Endodermal cell (in vitro differentiated cells): ENCODE results near the gene ACD. TPM values are rescaled to one million over a fixed set of nuclear protein-coding genes. Genes with fewer than 3 reads are reported as not detected.

Experiments
- DNase-seq: peaks from one replicate; pipeline ENCODE4 v3.0.0-alpha.2; 2017
- H3K27ac ChIP-seq: 2 replicates; pipeline ENCODE4 v1.5.1; 2013; ENCODE audit warnings: mild to moderate bottlenecking, low read depth, low read length, moderate library complexity
- H3K27me3 ChIP-seq: 2 replicates; pipeline ENCODE4 v1.6.1; 2013; ENCODE audit warnings: mild to moderate bottlenecking, low read length, moderate library complexity; ENCODE audit not compliant: insufficient read depth, control insufficient read depth, poor library complexity, severe bottlenecking
- H3K36me3 ChIP-seq: 2 replicates; pipeline ENCODE4 v1.7.0; 2013; ENCODE audit warnings: mild to moderate bottlenecking, low read length, moderate library complexity; ENCODE audit not compliant: control insufficient read depth, insufficient read depth
- H3K4me1 ChIP-seq: one replicate; pipeline ENCODE4 v1.7.0; 2013; ENCODE audit warnings: low read length; ENCODE audit not compliant: control insufficient read depth, insufficient read depth
- H3K4me3 ChIP-seq: 2 replicates; pipeline ENCODE4 v1.5.1; 2013; ENCODE audit warnings: mild to moderate bottlenecking, low read length, moderate library complexity
- H3K9ac ChIP-seq: 2 replicates; pipeline ENCODE4 v1.6.1; 2013; ENCODE audit warnings: mild to moderate bottlenecking, low read length, moderate library complexity; ENCODE audit not compliant: poor library complexity, severe bottlenecking; ENCODE audit errors: extremely low read depth
- H3K9me3 ChIP-seq: 2 replicates; pipeline ENCODE4 v1.6.1; 2013; ENCODE audit warnings: mild to moderate bottlenecking, low read length, moderate library complexity; ENCODE audit not compliant: control insufficient read depth
- H3K27ac Mint-ChIP-seq: 2 replicates; pipeline ENCODE4 v1.8.0; 2020; ENCODE audit warnings: mixed read lengths
- H3K27me3 Mint-ChIP-seq: 2 replicates; pipeline ENCODE4 v1.8.0; 2021; ENCODE audit warnings: mild to moderate bottlenecking, mixed read lengths; ENCODE audit not compliant: insufficient read depth
- H3K36me3 Mint-ChIP-seq: 2 replicates; pipeline ENCODE4 v1.8.0; 2020; ENCODE audit warnings: low read depth, mixed read lengths
- H3K4me1 Mint-ChIP-seq: 2 replicates; pipeline ENCODE4 v1.8.0; 2020; ENCODE audit warnings: mixed read lengths
- H3K4me3 Mint-ChIP-seq: 2 replicates; pipeline ENCODE4 v1.8.0; 2020; ENCODE audit warnings: mild to moderate bottlenecking, moderate library complexity, mixed read lengths
- H3K9me3 Mint-ChIP-seq: 2 replicates; pipeline ENCODE4 v1.8.0; 2020; ENCODE audit warnings: mild to moderate bottlenecking, mixed read lengths
- WGBS, 2 experiments: methylation state at CpG; one replicate each; pipeline versions ENCODE4 v1.1.5 to v1.1.7; 2013; ENCODE audit warnings: missing lambda C conversion rate in 2 of 2, mixed read lengths in 1 of 2; ENCODE audit not compliant: insufficient coverage in 1 of 2, insufficient read length in 1 of 2; 5-methylcytosine and 5-hydroxymethylcytosine counted together
- total RNA-seq, 2 donors: library from RNA; stranded (reverse); fragmentation: NEBNext Ultra II Directional in 1 of 2; extraction: Animal tissue kit (Norgen Biotek cat#: 25700) in 1 of 2; gene quantifications; 2 replicates in 1 of 2; 3 replicates in 1 of 2; pipeline ENCODE4 v1.2.1, GENCODE V29; 2021
- TF ChIP-seq, protein P1 (sequence below): fragments of 200-600 bp; sonication (generic); conservative IDR thresholded peaks from 2 replicates; pipeline ENCODE4 v1.5.0; 2021; ENCODE audit warnings: antibody characterized with exemption, mild to moderate bottlenecking

The ACD gene
- total RNA-seq, 2 donors from 2014 or later, result 39.3 to 41.5 TPM

DNA sequence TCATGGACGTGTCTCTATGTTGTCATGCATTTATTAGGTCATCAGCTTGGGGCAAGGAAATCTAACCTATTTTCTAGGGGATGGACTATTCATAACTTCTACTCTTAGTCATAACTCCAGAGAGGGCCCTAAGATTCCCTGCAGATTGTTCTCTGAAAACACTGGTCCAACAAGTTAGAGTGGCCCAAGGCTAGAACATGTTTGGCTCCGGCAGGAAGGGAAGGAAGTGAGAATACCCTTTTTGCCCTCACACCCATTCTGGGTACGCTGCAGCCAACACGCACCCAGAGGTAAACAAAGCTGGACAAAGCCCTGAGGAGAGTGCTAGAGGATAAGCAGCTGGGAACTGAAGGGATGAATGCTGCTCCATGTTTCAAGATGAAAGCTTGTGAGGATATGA, 16.5 kb upstream of the ACD start:
- DNase-seq, result no peak
- Histone ChIP-seq H3K4me1 (no peaks in the 10 kb centered on the region), H3K9me3 (no peaks in the 10 kb centered on the region), H3K9ac (no peak overlapping the region), H3K4me3 (no peak overlapping the region), H3K27me3 (no peaks in the 10 kb centered on the region), H3K27ac (no peak overlapping the region), H3K36me3 (peaks cover 3% of the 10 kb centered on the region)
- Mint-ChIP-seq H3K27ac (no peak overlapping the region), H3K27me3 (no peaks in the 10 kb centered on the region), H3K36me3 (peaks cover 12% of the 10 kb centered on the region), H3K4me1 (no peaks in the 10 kb centered on the region), H3K9me3 (no peaks in the 10 kb centered on the region), H3K4me3 (no peak overlapping the region)
- WGBS, 2 experiments, result 95 to 100% methylated on average over 1 to 4 of the region's 4 CpGs
- TF ChIP-seq, protein P1, sequence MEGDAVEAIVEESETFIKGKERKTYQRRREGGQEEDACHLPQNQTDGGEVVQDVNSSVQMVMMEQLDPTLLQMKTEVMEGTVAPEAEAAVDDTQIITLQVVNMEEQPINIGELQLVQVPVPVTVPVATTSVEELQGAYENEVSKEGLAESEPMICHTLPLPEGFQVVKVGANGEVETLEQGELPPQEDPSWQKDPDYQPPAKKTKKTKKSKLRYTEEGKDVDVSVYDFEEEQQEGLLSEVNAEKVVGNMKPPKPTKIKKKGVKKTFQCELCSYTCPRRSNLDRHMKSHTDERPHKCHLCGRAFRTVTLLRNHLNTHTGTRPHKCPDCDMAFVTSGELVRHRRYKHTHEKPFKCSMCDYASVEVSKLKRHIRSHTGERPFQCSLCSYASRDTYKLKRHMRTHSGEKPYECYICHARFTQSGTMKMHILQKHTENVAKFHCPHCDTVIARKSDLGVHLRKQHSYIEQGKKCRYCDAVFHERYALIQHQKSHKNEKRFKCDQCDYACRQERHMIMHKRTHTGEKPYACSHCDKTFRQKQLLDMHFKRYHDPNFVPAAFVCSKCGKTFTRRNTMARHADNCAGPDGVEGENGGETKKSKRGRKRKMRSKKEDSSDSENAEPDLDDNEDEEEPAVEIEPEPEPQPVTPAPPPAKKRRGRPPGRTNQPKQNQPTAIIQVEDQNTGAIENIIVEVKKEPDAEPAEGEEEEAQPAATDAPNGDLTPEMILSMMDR, result no peak

DNA sequence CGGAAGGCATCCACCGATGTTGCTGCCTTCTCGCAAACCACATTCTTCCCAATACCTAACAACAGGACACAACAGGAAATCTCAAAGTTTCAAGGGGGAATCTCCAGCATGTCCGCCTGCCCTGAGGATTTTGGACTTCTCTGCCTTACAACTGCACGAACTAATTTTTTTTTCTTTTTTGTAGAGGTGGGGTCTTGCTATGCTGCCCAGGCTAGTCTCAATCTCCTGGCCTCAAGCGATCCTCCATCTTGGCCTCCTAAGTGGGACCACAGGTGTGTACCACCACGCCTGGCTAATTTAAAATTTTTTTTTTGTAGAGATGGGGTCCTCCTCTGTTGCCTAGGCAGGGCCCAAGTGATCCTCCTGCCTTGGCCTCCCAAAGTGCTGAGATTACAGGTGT, 15.9 kb upstream of the ACD start:
- no peaks in the 10 kb centered on the region for H3K27me3 ChIP-seq
- H3K27me3 Mint-ChIP-seq, result no peaks in the 10 kb centered on the region
- no peaks in the 10 kb centered on the region for H3K4me1 Mint-ChIP-seq
- DNase-seq, result no peak
- TF ChIP-seq, protein P1, result no peak
- no peak overlapping the region for H3K27ac ChIP-seq
- H3K9me3 Mint-ChIP-seq, result no peaks in the 10 kb centered on the region
- no peak overlapping the region for H3K4me3 ChIP-seq
- peaks cover 12% of the 10 kb centered on the region for H3K36me3 Mint-ChIP-seq
- H3K27ac Mint-ChIP-seq, result no peak overlapping the region
- H3K4me3 Mint-ChIP-seq, result no peak overlapping the region
- H3K9me3 ChIP-seq, result no peaks in the 10 kb centered on the region
- no peak overlapping the region for H3K9ac ChIP-seq
- peaks cover 3% of the 10 kb centered on the region for H3K36me3 ChIP-seq
- WGBS, 2 experiments, result 97 to 100% methylated on average over 4 to 7 of the region's 7 CpGs
- H3K4me1 ChIP-seq, result no peaks in the 10 kb centered on the region

DNA sequence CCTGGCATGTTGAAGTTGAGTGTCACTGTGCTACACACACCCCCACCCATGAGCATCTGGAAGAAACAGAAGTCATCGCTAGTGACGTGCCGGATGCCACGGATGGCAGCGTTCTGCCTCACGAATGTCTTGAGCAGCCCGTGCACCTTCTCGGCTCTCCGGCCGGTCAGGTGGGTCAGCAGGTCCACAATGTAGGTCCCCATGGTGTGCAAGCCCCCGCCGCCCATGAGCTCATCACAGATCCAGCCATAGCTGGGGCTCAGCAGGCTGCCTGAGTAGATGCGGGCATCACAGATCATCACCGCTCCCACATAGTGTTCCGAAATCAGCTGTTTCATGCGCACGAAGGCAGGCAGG, 15.5 kb upstream of the ACD start:
- DNase-seq, result no peak
- Histone ChIP-seq H3K27me3 (no peaks in the 10 kb centered on the region), H3K4me1 (no peaks in the 10 kb centered on the region), H3K9ac (no peak overlapping the region), H3K9me3 (no peaks in the 10 kb centered on the region), H3K4me3 (no peak overlapping the region), H3K27ac (no peak overlapping the region), H3K36me3 (peaks cover 3% of the 10 kb centered on the region)
- Mint-ChIP-seq H3K36me3 (peaks cover 12% of the 10 kb centered on the region), H3K27me3 (no peaks in the 10 kb centered on the region), H3K9me3 (no peaks in the 10 kb centered on the region), H3K27ac (no peak overlapping the region), H3K4me3 (no peak overlapping the region), H3K4me1 (no peaks in the 10 kb centered on the region)
- TF ChIP-seq, protein P1, result no peak
- 95% methylated on average over 16 to 17 of the region's 17 CpGs for WGBS, 2 experiments
